HG02588 (cell line): Measurements from ENCODE around the gene NEMP2.

Source experiments
- ATAC-seq: cut with Tn5 transposase; IDR thresholded peaks from one replicate; pipeline ENCODE4 v1.9.1; 2021; ENCODE audit warnings: mild to moderate bottlenecking, moderate library complexity; ENCODE audit not compliant: unreplicated experiment

Gene NEMP2

DNA sequence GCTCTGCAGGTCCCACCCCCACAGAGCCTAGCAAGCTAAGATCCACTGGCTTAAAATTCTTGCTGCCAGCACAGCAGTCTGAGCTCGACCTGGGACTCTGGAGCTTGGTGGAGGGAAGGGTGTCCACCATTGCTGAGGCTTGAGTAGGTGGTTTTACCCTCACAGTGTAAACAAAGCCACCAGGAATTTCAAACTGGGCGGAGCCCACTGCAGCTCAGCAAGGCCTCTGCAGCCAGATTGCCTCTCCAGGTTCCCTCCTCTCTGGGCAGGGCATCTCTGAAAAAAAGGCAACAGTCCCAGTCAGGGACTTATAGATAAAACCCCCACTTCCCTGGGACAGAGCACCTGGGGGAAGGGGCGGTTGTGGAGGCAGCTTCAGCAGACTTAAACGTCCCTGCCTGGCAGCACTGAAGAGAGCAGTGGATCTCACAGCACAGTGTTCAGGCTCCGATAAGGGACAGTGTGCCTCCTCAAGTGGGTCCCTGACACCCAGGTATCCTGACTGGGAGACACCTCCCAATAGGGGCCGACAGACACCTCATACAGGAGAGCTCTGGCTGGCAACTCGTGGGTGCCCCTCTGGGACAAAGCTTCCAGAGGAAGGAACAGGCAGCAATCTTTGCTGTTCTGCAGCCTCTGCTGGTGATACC lies 20.0 kb upstream of the NEMP2 start:
- ATAC-seq = no peak

DNA sequence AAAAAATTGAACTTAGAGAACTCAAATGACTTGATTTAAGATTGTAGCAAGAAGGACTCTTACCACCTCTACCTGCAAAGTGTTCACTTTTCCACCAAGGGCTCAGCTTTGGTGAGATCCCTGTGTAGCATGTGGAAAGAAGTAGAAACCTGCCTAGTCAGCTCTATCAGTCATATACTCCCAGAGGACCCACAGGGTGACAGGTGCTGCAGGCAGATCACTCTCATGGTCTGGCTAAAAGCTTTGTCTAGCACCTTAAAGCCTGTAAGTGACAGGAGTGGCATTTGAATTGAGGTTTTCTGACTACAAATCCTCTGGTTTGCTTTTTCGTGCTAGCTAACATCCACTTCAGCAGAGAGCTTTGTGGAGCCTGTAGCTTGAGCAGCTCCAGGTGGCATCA lies 18.7 kb upstream of the NEMP2 start:
- no peak for ATAC-seq

DNA sequence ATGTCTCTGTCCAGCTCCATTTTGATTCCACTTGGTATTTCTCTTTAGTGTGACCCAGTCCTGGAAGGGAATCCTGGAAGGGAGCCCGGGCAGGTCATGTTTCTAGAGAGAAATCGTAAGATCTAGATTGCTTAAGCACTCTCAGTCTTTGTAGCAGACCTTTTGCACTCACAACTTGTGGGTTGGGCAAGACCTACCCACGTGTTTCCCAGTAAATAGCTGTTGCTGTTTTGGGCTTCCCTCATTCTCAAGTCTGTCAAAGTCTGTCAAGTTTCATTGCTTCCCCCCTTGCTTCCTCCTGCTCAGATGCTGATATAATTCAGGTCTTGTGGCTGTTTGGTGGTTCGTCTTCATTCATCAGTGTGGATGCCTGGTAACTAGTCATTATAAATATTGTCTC lies 17.4 kb upstream of the NEMP2 start:
- ATAC-seq = no peak

DNA sequence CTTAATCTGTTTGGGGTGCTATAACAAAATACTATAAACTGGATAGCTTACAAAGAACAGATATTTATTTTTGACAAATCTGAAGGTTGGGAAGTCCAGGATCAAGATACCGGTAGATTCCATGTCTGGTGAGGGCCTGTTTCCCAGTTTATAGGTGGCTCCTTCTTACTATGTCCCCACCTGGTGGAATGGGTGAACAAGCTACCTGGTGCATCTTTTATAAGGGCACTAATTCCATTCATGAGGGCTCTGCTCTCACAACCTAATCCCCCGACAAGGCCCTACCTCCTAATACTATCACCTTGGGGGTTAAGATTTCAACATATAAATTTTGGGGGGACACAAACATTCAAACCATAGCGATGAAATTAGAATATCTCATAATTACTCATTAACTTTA lies 15.6 kb upstream of the NEMP2 start:
- no peak for ATAC-seq

DNA sequence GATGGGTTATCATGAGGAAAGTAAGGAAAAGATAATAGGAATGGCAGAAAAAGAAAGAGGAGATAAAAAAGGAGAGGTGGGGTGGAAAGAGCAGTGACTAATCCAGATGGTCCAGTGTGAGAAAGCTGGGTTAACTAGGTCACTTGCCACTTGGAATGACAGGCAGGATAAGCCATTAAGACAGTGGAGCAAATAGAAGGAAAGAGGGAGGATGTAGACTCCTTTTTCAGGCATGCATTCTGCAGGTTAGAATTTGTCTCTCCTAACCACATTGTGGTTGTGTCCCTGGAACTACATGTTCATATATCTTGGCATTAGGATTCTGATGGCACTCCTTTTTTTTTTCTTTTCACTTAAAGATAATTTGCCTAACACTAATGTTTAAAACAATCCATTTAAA lies 13.4 kb upstream of the NEMP2 start:
- ATAC-seq = no peak

DNA sequence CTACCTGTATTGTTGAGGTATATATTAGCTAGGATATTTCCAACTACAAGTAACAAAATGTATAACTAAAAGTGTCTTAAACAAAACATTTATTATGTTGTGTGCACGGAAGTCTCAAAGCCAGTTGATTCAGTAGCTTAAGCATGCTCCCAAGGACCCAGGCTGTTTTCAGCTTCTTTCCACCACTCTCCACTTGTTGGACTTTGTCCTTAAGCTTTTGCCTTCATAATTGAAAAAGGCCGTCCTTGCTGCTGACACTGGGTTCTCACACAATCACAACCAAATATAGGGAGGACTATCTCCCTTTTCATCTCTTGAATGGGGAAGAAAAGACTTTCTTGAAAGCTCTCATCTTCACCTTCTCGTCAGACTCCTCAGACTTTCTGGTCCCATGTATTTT lies 12.2 kb upstream of the NEMP2 start:
- ATAC-seq = no peak

DNA sequence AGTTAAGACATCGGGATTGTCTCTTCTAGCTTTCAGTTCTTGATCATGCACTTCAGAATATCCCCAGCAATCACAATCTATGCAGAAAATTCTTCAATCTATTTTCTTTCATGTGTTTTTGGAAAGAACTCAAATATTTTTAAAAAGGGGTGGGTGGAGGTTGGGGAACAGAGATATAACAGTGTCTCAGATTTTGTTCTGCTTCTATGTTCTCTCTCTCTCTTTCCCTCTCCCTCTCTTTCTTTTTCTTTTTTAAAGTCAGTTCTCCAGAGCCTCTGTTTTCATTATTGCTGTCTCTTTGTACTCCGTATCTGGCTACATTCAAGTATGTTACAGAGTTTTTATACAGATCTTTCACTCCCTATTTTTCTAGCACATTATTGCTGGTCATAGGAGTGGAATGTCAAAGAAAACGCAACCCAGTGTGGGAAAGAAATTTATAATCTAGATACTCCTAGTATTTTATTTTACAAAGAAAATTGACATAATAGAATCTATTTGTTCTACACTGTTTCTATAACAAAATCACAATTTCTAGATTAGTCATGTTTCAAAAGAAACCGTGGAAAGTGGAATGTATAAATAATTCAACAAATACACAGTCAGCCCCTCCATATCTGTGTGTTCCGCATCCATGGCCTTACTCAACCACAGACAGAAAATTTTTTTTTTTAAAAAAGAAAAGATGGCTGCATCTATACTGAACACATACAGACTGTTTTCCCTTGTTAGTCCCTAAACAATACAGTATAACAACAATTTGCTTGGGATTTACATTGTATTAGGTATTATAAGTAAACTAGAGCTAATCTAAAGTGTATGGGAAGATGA lies 11.2 kb upstream of the NEMP2 start:
- no peak for ATAC-seq

DNA sequence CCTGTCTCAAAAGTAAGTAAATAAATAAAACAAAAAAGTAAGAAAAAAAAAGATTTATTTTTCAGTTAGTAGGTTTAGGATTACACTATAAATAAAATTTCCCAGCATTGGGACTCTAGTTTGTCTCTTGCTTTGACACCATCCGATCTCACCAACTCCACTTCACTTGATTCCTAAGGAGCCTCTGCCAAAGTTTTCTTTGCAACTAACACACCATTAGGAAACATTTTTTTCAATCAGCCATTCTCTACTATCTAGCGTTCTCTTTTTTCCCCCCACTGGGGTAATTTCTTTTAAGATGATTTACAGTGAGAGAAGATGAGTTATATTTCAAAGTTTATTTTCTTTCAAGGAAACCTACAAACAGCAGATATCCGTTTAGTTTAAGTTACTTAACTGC lies 10.6 kb upstream of the NEMP2 start:
- no peak for ATAC-seq

DNA sequence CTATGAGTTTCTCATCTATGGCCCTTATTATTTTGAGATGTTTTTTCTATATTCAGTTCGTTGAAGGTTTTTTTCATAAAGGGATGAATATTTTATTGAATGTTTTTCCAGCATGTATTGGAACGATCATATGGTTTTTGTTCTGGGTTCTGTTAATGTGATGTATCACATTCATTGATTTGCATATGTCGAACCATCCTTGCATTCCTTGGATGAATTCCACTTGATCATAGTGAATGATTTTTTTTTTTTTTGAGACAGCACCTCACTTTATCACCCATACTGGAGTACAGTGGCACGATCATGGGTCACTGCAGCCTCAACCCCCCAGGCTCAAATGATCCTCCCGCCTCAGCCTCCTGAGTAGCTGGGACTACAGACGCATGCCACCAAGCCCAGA lies 5.5 kb upstream of the NEMP2 start:
- no peak for ATAC-seq

DNA sequence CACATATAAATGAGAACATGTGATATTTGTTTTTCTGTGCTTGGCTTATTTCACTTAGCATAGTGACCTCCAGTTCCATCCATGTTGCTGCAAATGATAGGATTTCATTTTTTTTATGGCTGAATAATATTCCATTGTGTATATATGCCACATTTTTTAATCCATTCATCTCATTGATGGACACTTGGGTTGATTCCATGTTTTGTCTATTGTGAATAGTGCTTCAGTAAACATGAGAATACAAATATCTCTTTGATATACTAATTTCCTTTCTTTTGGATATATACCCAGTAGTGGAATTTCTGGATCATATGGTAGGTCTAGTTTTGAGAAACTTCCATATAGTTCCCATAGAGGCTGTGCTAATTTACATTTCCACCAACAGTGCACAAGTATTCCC lies 3.7 kb upstream of the NEMP2 start:
- no peak for ATAC-seq

DNA sequence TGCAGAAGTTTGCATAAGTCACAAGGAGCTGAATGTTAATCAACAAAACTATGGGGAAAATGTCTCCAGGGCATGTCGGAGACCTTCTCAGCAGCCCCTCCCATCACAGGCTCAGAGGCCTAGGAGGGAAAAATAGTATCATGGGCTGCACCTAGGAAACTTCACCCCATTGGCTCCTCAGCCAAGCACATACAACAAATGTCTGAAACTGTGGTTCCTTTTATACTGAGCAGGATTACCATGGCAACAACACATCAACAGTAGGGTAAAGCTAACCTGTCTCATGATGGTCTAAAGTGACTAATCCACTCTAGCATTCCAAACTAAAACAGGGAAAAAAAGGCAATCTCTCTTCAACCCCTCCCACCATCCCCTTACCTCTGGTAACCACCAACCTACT lies 3.2 kb upstream of the NEMP2 start:
- no peak for ATAC-seq

DNA sequence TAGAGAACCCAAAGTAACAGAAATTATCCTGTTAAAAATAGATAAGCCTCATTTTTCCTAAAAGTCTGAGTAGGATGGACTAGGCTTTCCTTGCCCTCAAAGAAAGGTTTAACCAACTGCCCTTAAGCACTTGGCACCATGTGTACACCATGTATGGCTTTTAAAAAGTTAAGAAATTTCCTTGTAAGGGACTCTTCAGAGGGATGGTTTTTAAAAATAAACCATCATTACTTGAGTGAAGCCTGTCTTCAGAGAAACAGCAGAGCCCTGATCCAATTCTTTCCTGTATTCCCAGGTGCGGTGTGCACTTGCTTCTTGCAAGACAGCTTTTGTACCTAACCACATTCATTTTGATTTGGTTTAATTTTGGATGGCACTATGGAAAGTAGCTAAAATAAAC lies 1.1 kb upstream of the NEMP2 start:
- no peak for ATAC-seq

DNA sequence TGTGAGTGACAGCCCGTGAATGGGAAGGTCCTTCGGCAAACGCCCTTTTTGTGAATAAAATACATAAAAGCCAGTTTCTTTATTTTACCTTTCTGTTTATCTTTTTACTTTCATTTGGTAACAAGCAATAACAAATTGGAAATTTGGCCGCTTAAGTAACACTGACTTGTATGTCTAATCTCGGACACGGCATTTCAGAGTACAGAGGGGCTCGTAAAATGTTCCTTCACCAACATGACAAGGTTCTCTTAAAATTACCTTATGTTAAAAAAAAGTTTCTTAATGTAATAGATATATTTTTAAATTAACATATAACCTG lies 558 bp upstream of the NEMP2 start:
- no peak for ATAC-seq

DNA sequence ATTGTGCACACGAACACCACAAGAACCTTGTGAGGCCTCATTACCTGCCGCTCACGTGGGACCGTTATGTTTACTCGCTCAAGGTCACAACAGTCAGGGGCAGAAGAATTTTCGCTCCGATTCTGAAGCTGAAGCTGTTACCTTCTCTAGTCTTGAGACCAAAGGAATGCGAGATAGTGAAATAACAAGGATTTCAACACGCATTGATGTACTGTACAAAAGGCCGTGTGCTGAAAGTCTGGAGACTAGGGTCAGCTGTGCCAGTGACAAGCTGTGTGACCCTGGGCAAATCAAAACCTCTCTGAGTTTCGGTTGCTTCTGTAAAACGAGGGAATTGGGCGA lies 583 bp downstream of the NEMP2 start:
- ATAC-seq = peak; percentile 14

DNA sequence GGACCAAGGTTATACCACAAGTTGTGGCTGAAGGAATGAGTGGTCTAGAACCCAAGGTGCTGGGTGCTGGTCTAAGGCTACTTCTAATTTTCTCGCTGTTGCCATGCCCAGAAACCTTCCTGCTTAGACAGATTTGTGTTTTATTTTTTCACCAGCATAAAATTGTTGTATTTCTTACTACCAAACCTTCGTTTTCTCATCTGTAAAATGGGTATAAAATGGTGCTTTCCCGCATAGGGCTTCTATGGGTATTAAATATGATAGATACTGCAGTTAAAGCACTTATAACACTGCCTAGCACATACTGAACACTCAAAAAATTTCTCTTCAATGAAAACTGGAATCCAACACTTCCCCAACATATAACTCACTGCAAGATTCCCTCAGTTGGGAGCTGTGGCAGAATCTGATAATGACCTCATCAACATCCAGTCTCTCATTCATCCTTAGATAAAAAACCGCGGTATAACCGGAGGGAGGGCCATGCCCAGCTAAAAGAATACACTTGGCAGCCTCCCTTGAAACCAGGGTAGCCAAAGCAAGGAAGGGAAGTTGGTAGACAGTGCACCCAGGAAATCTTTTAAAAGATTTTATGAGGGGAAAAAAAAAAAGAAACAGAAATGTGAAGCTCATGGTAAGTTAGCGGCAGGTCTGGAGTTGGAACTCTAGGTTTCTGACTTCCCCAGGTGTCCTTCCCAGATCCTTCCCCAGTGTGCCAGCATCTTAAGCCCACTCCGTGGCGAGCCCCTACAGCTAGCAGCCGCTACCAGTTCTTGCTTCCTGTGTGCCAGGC lies 1.2 kb downstream of the NEMP2 start:
- ATAC-seq = no peak

DNA sequence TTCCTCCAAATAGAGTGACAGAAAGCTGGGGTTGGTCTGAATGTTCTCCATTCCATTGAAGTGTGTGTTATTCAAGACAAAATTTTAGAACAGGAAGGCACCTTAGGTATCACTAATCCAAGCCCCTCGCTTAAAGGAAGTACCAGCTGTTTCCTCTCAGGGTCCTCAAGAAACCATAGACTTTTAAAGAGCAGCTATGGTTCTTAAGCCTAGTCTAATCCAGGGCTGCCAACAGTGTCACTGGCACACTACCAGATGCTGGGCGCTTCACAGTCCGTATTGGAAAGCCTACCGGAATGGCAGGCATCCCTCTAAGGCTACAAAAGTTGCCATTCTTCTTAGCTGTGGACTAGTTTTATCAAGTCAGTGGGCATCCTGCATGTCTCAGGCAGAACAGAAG lies 1.9 kb downstream of the NEMP2 start:
- ATAC-seq = no peak

DNA sequence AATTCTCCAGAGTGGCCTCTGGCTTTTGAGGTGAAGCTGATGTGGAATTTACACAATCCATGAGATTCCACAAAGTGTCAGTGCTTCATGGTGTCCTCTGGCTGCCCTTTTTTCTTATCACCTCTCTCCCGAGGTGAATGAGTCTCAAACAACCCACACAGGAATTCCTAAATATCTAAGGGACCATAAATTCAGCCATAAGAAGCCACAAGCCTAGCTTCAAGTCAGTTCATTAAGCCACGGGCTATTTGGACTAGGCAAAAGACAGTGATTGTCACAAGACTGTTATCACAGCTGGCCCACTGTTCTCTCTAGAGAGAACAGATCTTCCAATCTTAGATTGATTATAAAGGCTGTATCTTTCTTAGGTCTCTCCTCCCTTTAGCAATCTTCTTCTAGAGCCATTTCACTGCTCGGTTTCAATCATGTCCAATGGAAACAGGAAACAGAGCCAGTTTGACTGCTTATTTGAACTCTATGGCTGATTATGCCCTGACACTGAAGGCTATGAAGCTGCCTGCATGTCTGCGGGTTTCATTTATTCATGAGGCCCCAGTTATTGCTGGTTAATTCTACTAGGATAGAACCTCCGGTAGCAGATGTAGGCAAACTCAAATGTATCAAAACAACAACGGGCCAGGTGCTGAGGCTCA lies 4.1 kb downstream of the NEMP2 start:
- no peak for ATAC-seq

DNA sequence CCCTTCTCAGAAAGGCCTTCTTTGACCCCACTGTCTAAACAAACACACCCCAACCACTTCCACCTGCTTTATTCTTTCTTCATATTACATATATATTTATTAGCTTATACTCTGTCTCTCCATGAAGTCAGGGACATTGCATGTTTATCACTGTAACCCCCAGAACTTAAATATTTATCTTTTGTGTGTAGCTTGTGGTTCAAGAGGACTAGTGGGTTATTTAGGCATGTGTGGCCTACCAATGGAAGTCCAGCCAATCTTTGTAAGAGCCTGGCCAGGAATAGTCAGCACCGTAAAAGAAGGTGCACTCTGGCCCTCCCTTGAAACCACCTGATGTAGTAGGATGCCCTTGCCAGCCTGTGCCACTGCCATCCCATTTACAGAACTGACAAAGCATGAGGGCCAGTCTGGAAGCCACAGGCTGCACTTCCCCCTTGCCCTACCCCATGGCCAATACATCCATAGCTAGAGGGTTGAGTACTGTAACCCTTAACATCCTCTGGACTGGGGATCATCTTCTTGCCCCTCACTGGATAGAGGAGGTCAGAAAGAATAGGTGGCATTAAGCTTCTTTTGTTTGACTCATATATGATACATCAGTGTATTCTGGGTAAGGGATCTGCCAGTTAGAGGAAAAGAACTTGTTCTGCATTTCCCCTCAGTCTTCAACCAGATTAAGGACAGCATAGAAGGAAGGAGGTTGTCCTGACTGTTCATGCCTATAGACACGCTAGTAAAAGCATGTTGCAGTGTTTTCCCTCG lies 4.9 kb downstream of the NEMP2 start:
- no peak for ATAC-seq

DNA sequence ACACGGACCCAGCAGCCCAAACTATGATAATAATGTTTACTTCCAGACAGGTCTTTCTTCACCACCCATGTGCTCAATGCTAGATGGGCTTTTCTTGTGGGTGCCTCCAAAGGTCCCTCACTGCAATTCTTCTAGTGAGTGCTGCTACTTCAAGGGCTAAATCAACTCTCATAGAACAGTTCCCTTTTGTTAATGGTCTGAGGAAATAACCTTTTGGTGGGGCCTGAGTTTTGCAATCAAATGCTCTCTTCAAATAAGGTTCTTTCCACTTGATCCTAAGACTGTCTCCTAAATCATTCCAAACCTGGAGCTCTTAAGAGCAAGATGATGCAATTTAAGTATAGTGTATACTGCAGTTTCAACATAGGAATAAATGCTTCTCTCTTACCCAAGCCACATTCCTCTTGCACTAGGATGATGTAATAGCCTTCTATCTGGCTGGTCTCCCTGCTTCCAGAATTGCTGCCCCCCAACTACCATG lies 6.0 kb downstream of the NEMP2 start:
- ATAC-seq = no peak

DNA sequence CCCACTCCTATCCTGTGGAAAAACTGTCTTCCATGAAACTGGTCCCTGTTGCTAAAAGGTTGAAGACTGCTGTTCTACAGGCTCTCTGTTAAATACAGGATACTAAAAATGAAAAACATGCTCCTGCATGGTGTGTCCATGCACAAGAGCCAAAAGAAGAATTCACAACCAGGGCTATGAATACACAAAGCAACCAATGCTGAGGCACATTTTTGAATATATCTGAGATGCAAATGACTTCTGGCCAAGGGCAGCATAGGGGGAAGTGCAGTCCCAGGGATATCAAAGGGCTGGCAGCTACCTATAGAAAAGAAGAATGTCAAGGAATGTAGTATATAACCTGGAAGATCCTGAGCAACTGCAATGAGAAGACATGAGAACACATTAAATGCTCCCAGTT lies 6.6 kb downstream of the NEMP2 start:
- ATAC-seq = no peak

DNA sequence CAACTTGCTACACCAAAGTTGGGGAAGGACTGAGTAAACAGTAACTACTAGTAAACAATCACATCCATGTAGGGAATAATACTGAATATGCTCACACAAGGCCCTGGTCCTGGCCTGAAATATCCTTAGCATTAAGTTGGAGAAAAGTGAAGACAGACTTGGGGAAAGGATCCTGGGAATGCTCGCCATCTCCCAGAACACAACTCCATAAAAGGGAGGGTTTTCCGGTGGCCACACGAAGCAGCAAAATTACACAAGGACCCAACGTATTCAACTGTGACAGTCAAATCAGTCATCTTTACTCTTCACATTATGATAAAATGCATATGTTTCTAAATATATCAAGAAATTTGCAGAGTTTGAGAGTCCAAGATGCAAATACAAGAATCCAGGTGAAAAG lies 7.3 kb downstream of the NEMP2 start:
- no peak for ATAC-seq
